ENCODE data around the gene EXOC7. TPM values are rescaled to one million over a fixed set of nuclear protein-coding genes. Genes with fewer than 3 reads are reported as not detected.
"Not testable (repeated sequence)": the region's sequence is repeated elsewhere in the genome, so short reads cannot be mapped to it uniquely, and the experiment has no call there.

The EXOC7 gene
- total RNA-seq, 1 donor from 2014 or later: 93.3 TPM

DNA sequence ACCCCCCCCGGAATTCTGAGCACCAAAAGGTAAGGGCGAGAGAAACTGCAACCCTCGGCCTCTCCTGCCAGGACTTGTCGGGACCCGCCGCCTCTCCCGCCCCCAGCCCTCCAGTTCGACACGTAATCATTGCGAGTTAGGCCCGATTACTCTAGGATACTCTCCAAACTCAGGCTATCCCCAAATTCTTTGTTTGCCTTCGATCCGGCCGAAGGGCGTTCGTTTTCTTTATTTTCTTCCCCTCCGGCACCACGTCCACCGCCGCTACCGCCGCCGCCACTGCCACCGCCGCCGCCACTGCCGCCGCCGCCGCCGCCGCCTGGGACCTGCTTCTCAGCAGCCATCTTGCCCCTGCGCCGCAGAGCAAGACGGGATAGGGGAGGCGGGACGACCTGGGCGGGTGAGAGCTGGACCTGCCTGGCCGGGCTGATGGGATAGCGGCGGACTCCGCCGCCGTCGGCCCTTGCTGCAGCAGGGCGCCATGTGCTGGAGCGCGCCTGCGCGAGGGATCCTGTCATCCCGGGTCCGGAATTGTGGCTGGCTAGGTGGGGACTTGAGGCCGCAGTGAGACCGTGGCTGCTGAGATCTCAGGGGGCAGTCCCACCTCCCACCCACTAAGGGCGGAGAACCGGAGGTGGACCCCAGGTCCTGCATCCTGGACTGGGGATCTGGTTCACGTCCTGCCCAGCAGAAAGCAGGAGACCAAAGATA, 31.3 kb downstream of the EXOC7 start, which contains the start of gene SRP68:
TSS of gene SRP68 (minus strand) at position 370 of the 711 bp plus-strand sequence. CDS start at position 344, 26 bp downstream.
- DNase-seq: peak; percentile 96

DNA sequence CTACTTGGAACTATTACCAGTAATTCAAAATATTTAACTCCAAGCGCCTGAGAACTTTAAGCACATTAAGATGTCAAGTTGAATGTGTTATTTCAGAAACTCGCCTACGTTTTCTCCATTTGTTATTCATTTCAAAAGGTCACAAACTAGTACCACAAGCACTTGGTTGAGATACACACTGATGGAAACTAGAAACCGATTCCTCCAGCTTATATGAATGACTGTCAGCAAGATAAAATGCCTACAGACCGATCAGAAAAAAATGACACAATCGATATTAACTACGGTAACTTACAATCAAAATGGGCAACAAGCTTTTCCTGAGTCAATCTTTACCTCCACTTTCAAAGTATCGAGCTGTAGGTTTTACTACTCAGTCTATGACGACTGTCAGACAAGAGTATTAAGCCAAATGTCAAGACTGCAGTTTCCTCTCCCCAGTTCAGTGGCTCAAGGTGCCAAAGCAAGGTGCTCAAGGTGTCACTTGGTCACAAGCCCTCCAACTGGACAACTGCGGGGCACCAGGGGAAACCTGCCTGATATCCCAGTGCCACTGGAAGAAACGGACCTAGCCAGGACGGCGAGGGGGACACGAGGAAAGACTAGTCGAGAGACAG, 31.9 kb downstream of the EXOC7 start:
- DNase-seq: no peak

- DNase-seq: no peak
Measured at GRCh38 chr17:76065775-76066174, 37.8 kb downstream of the EXOC7 start.

- DNase-seq: no peak
Measured at GRCh38 chr17:76063875-76064546, 39.6 kb downstream of the EXOC7 start.

DNA sequence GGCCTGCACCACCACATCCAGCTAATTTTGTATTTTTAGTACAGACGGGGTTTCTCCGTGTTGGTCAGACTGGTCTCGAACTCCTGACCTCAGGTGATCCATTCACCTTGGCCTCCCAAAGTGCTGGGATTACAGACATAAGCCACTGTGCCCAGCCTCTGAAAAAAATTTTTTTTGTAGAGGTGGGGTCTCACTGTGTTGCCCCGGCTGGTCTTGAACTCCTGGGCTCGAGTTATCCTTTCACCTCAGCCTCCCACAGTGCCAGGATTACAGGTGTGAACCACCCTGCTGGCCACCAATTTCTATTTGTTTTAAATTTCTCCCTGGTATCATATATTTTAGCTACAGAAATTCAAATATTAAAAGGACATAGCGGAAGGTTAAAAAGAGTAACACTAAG, 45.3 kb downstream of the EXOC7 start:
- not testable (repeated sequence) for DNase-seq

- DNase-seq: no peak
Measured at GRCh38 chr17:76056882-76057281, 46.7 kb downstream of the EXOC7 start.

DNA sequence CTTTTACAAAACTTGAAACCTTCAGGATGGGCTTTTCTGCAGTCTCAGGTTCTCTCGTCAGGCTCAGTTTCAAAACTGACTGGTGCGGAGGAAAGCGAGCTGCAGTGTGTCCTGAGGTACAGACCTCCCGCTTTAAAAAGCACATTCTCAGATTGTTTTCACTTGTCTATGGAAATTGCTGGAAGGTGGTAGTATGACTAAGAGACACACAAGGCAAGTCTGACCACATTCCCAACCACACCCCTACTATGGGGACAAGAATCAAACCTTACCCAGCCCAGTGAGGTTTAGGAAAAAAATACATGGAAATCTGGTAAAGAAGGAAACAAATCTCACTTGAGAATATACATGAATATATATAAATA, 49.5 kb downstream of the EXOC7 start:
- DNase-seq: no peak

DNA sequence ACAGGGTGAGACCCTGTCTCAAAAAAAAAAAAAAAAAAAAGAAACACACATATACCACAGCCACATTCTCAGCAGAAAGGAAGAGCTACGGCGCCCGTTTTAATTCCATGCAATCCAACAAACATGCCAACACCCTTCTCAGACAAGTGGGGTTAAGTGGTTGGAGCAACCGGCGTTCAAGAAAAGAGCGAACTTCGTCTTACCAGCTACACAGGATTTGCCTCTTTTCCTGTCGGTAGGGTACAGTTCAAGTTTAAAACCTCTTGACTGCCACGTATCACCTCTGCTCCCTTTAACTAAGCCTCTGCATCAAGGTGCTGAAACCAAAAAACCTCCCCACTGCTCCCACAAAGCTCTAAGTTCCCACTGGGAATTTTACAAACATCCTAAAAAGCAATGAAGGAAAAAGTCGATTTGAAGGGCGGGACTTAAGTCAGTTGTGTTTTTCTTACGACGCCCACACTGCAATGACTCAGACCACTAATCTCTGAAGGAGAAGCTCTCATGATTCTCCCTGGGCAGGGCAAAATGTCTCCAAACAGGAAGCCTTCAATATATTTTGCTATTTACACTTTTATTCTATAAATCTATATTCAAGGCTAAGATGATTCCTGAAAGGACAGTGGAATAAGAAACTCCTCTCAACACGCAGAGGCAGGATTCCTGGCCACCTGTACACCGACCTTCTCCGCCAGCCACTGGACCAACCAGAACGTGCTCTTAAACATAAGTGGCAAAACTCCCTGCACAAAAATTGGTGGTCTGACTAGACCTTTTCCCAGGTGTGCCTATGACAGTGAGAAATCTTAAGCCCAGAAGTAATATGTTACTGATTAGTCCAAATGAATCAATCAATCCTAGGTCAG, 50.1 kb downstream of the EXOC7 start:
- no peak for DNase-seq

- DNase-seq: no peak
Measured at GRCh38 chr17:76051561-76051960, 52.0 kb downstream of the EXOC7 start.

DNA sequence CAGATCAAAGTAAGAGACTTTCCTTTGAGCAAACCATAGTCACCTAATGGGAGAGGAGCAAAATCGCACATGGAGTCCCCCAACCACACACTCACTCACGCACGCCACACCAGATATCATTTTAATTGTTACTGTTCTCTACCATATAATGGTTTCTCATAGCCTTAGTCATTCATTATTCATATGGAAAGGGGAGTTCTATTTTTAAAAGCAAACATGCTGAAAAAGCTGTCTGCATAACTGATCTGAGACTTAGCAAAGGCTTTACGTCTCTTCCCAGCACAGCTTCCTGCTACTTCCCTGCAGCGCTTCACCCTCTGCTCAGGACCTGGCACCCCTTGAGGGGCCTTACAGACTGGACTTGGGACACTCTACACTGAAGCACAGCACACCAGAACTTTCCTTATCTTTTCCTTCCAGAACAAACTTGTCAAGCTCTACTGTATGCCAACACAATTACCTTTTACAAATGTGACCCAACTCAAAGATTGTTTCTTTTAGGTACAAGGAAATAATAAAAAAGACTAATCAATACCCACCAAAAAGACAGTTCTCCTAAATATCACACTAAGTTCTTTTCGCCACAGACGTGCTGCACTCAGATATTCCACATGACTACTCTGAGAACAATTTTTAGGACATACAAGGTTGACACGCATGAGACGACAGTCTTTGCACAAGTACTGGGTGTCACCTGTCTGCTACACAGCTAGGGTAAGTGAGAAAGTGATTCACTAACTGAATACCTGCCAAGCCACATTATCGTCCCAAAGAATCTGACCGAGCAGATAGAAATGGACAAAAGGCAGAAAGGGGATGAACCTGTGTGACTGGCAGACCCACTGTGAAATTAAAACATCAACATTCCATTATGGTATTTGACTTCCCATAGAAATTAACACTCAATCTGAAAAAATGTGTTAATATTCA, 52.8 kb downstream of the EXOC7 start:
- DNase-seq: no peak

- DNase-seq: no peak
Measured at GRCh38 chr17:76049836-76050537, 53.6 kb downstream of the EXOC7 start.

DNA sequence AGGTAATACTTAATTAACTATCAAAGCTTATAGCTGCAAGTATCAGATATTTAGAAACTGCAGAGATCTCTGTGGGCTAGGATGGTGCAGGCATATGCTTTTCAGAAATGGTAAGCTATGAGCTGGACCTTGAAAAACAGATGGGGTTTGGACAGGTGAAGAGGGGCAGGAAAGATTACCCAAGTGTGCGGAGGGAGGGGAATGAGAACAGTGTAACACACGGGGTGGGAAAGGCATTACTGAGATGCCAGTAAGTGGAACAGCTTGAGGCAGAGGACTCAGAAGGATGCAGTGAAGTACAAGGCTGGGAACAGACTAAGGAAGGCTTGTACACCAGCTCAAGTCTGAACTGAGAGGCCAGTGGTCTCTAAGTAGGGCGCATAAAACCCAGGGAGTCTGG, 54.3 kb downstream of the EXOC7 start:
- no peak for DNase-seq

GRCh38 chr17:76048711-76049110, 54.9 kb downstream of the EXOC7 start:
- no peak for DNase-seq

DNA sequence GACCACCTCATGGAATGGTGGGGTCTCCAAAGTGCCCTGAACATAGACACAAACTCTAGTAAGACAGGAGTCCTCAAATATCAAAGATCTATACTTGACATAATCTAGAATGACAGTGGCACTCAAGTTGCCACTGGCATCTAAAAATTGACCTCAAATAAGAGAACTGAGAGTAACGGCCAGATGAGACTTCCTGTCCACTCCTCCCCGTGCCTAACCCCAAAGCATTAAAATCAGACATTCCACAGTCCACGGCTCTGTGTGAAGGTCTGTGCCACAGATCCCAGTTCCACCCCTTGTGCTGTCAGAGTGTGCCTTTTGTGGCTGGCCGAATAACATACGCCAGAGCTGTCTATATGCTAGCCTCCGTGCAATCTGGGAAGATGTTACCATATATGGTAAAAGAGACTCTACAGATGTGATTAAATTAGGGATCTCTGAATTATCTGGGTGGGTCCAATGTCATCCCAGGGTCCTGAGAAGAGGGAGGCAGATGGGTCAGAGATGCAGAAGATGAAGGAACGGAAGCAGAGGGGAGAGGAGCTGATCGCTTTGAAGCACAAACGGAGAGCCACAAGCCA, 55.5 kb downstream of the EXOC7 start:
- DNase-seq: no peak

DNA sequence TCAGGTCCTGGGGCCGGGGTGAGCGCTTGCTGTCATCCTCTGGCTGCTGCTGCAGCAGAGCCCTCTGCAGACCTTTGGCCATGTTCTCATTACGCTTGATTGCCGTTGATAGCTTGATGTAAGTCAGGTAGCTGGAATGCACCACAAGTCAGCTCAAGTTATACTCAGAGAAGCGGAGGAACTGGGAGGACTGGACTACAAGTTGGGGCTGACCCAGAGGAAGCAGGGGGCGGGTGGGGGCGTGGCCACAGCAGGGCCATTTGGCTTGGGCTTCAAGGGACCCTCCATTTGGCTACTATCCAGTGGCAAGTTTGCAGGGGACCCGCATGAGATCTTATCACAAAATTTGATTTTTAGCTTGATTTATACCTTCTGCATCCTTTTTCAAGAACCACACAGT, 57.5 kb downstream of the EXOC7 start:
- DNase-seq: no peak

- DNase-seq: not testable (repeated sequence)
Measured at GRCh38 chr17:76044475-76045007, 59.0 kb downstream of the EXOC7 start.

DNA sequence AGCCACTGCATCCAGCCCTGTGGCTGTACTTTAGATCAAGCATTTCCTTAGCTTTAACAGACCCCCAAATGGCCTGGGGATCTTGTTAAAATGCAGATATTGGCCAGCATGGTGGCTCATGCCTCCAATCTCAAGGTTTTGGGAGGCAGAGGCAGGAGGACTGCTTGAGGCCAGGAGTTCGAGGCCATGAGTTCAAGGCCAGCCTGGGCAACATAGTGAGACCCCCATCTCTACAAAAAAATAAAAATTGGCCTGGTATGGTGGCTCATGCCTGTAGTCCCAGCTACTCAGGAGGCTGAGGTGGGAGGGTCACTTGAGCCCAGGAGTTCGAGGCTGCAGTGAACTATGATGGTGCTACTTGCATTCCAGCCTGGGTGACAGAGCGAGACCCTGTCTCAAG, 60.7 kb downstream of the EXOC7 start:
- not testable (repeated sequence) for DNase-seq

DNA sequence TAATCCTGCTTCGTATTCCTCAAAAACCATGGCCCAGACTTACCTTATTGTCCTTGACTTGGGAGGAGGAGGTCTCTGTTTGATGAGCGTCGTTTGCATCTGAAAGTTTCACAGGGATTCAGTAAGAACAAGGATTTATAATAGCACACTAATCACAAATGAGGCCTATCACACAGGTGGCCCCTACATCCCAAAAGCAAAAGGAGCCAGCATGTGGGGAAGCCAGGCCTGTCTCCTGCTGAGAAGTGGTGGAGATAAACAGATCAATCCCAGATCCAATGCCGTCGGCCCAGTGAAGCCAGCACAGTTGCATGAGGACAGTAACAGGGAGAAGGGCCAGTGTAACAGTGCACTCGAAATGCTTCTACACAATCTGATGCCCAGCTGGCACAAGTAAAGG, 63.2 kb downstream of the EXOC7 start:
- no peak for DNase-seq

DNA sequence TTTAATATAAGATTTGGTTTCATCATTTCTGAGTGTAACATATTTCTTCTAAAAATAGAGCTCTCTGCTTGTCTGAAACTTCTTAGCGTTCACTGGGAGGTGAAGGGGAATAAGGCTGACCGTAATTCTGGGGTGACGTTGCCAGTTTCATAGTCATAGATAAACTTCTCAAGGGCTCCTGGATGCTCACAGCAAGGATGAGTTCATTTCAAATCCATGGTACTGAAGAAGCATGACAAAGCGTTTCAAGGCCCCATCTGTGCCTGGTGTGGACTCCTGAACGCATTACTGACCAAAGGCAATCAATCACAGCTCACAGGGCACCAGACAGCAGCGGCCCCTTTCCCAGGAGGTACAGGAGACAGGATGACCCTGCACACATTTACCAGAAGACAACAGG, 64.5 kb downstream of the EXOC7 start:
- no peak for DNase-seq

DNA sequence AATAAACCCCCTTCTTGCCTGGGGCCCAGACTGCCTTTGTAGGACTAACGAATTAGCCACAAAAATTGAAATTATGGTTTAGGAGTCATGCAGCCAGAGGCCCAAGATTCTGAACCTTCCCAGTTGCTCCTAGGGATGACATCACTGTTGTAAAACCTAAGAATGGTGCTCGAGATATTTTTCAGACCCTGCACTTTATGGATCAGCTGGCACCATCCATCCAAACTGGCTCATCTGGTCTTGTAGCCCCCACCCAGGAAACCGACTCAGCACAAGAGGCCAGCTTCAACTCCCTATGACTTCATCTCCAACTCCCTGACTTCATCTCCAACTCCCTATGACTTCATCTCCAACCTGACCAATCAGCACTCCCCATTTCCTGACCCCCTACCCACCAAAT, 65.5 kb downstream of the EXOC7 start:
- DNase-seq: no peak

All from occipital lobe (tissue), 2 donors.